HCT116 (cell line): Measurements from ENCODE around the gene UPK3BL2. TPM values are rescaled to one million over a fixed set of nuclear protein-coding genes. Genes with fewer than 3 reads are reported as not detected.
"Not testable (repeated sequence)": the region's sequence is repeated elsewhere in the genome, so short reads cannot be mapped to it uniquely, and the experiment has no call there.

Source experiments
- ATAC-seq: fragments of 200-7000 bp; cut with Tn5 transposase; 2 replicates; pipeline ENCODE4 v1.9.1; 2020; ENCODE audit warnings: mild to moderate bottlenecking, moderate library complexity
- BruUV-seq: library from RNA; stranded (reverse); fragments of 400-500 nt; replicated peaks from 2 replicates; lab custom pipeline; 2021; lab: Mats Ljungman, UMichigan
- CTCF ChIA-PET: fragments of 300-600 bp; sonication (Branson Sonifier 250); formaldehyde crosslinking; loops from one replicate; lab custom pipeline; 2021; ENCODE audit warnings: antibody characterized with exemption; lab: Charles Lee
- POLR2A ChIA-PET: fragments of 300-600, 350-600 bp; sonication (Branson Sonifier 250); formaldehyde crosslinking; loops from one replicate; lab custom pipeline; 2021; ENCODE audit warnings: antibody characterized with exemption; lab: Charles Lee
- RAD21 ChIA-PET, 2 experiments: fragments of 300-600 bp; sonication (Branson Sonifier 250); formaldehyde crosslinking; loops; one replicate each; lab custom pipeline; 2023; ENCODE audit warnings: low total read pairs in 2 of 2; ENCODE audit not compliant: uncharacterized antibody in 2 of 2, unreplicated experiment in 2 of 2, low non-redundant PET in 1 of 2; lab: Charles Lee
- DNase-seq: peaks from one replicate; pipeline ENCODE4 v3.0.0-alpha.2; 2010; ENCODE audit warnings: low read depth, low spot score
- H2AFZ ChIP-seq: fragments of 200-600 bp; shearing (Covaris generic), sonication (generic); 2 replicates; pipeline ENCODE4 v1.6.1; 2017; ENCODE audit warnings: low read depth, mixed run types, mixed read lengths, antibody characterized with exemption, low read length; ENCODE audit not compliant: poor library complexity, severe bottlenecking
- H3K27ac ChIP-seq: 2 replicates; pipeline ENCODE4 v1.5.1; 2012; ENCODE audit warnings: low read depth, low read length
- H3K27me3 ChIP-seq: fragments of 200-600 bp; sonication (generic); 2 replicates; pipeline ENCODE4 v1.6.1; 2016; ENCODE audit warnings: mixed run types, low read length, mixed read lengths; ENCODE audit not compliant: insufficient read depth
- H3K36me3 ChIP-seq, 2 experiments: fragments of 200-500 bp in 1 of 2; fragments of 200-600 bp in 1 of 2; sonication (Bioruptor generic) in 1 of 2; sonication (generic) in 1 of 2; 2 replicates each; pipeline versions ENCODE4 v1.5.1 to v1.6.1; 2014 to 2016; ENCODE audit warnings: low read length in 2 of 2, inconsistent platforms in 1 of 2, mixed read lengths in 1 of 2, mixed run types in 1 of 2; ENCODE audit not compliant: insufficient read depth in 2 of 2, control insufficient read depth in 1 of 2
- H3K4me1 ChIP-seq, 2 experiments: fragments of 200-600 bp in 1 of 2; sonication (generic) in 1 of 2; 2 replicates each; pipeline versions ENCODE4 v1.5.1 to v1.6.1; 2012 to 2017; ENCODE audit warnings: low read length in 2 of 2, inconsistent platforms in 1 of 2, mild to moderate bottlenecking in 1 of 2, mixed read lengths in 1 of 2, mixed run types in 1 of 2, moderate library complexity in 1 of 2; ENCODE audit not compliant: insufficient read depth in 2 of 2, control insufficient read depth in 1 of 2
- H3K4me2 ChIP-seq: fragments of 200-600 bp; sonication (generic); 2 replicates; pipeline ENCODE4 v1.6.1; 2017; ENCODE audit warnings: mixed run types, low read length, mixed read lengths
- H3K4me3 ChIP-seq, 2 experiments: fragments of 200-600 bp in 1 of 2; sonication (generic) in 1 of 2; replicated peaks in 1 of 2; 2 replicates each; pipeline ENCODE4 v1.5.1; 2011 to 2016; ENCODE audit warnings: low read length in 2 of 2, control low read depth in 1 of 2, low read depth in 1 of 2, mild to moderate bottlenecking in 1 of 2, mixed read lengths in 1 of 2, mixed run types in 1 of 2
- H3K79me2 ChIP-seq: fragments of 200-600 bp; sonication (generic); 2 replicates; pipeline ENCODE4 v1.6.1; 2017; ENCODE audit warnings: mild to moderate bottlenecking, mixed run types, low read length, moderate library complexity, mixed read lengths; ENCODE audit not compliant: insufficient read depth
- H3K9ac ChIP-seq: fragments of 200-600 bp; sonication (generic); 2 replicates; pipeline ENCODE4 v1.6.1; 2016; ENCODE audit warnings: low read length, mixed read lengths
- H3K9me2 ChIP-seq: fragments of 200-600 bp; sonication (generic), shearing (Covaris generic); 2 replicates; pipeline ENCODE4 v1.6.1; 2017; ENCODE audit warnings: mixed run types, mild to moderate bottlenecking, moderate library complexity; ENCODE audit not compliant: insufficient read depth
- H3K9me3 ChIP-seq, 2 experiments: fragments of 200-500 bp in 1 of 2; fragments of 200-600 bp in 1 of 2; sonication (Bioruptor generic) in 1 of 2; sonication (generic) in 1 of 2; 2 replicates each; pipeline ENCODE4 v1.6.1; 2014 to 2017; ENCODE audit warnings: low read length in 2 of 2, mixed read lengths in 2 of 2, inconsistent platforms in 1 of 2, low read depth in 1 of 2, mild to moderate bottlenecking in 1 of 2, mixed run types in 1 of 2, moderate library complexity in 1 of 2; ENCODE audit not compliant: control insufficient read depth in 1 of 2, insufficient read depth in 1 of 2
- H4K20me1 ChIP-seq: fragments of 200-600 bp; sonication (generic), shearing (Covaris generic); 2 replicates; pipeline ENCODE4 v1.6.1; 2017; ENCODE audit warnings: mixed run types, mild to moderate bottlenecking, moderate library complexity; ENCODE audit not compliant: insufficient read depth
- intact Hi-C: fragments of 100-400 bp; cut with micrococcal nuclease; formaldehyde crosslinking; loops from 2 replicates; pipeline ENCODE4 v1.10.0; 2022
- total RNA-seq: library from RNA; stranded (reverse); gene quantifications from one replicate; pipeline ENCODE4 v1.2.1, GENCODE V29; 2021; ENCODE audit not compliant: unreplicated experiment

Gene UPK3BL2
- total RNA-seq, 1 experiment from 2014 or later: 7.0 TPM

- CTCF ChIA-PET, POLR2A ChIA-PET, H3K9me3 ChIP-seq, DNase-seq, H3K79me2 ChIP-seq, intact Hi-C loops, H3K9me2 ChIP-seq, RAD21 ChIA-PET, H3K4me3 ChIP-seq, H4K20me1 ChIP-seq, H3K9ac ChIP-seq, H3K36me3 ChIP-seq, H3K27me3 ChIP-seq, H3K4me2 ChIP-seq, H3K27ac ChIP-seq, ATAC-seq, H2AFZ ChIP-seq, H3K4me1 ChIP-seq: not testable (repeated sequence)
- BruUV-seq: TSS peak; percentile 40
Measured at GRCh38 chr7:102550808-102551422, 7.4 kb upstream of the UPK3BL2 start, which contains the start of gene SPDYE2. Gene SPDYE2, plus strand, starts transcription at chr7:102551226. Its CDS starts 2,030 bp downstream, at chr7:102553256.

GRCh38 chr7:102546353-102546752 lies 2.9 kb upstream of the UPK3BL2 start:
- ATAC-seq: peak; percentile 75
- H2AFZ ChIP-seq, RAD21 ChIA-PET, POLR2A ChIA-PET, H3K9ac ChIP-seq, H3K27me3 ChIP-seq, H3K9me3 ChIP-seq, H3K27ac ChIP-seq, H3K36me3 ChIP-seq, H4K20me1 ChIP-seq, H3K79me2 ChIP-seq, H3K4me3 ChIP-seq, BruUV-seq, CTCF ChIA-PET, H3K4me1 ChIP-seq, DNase-seq, H3K9me2 ChIP-seq, H3K4me2 ChIP-seq, intact Hi-C loops: not testable (repeated sequence)

- H4K20me1 ChIP-seq, H3K36me3 ChIP-seq, H3K9me3 ChIP-seq, H3K9me2 ChIP-seq, CTCF ChIA-PET, BruUV-seq, RAD21 ChIA-PET, H3K9ac ChIP-seq, H3K27ac ChIP-seq, POLR2A ChIA-PET, H3K4me2 ChIP-seq, H3K4me3 ChIP-seq, H3K27me3 ChIP-seq, H3K79me2 ChIP-seq, intact Hi-C loops, H3K4me1 ChIP-seq, H2AFZ ChIP-seq, ATAC-seq, DNase-seq: not testable (repeated sequence)
Measured at GRCh38 chr7:102545288-102545687, 1.8 kb upstream of the UPK3BL2 start.

GRCh38 chr7:102544372-102544771 lies 876 bp upstream of the UPK3BL2 start:
- intact Hi-C loops, H3K4me3 ChIP-seq, H3K9me3 ChIP-seq, H3K79me2 ChIP-seq, H2AFZ ChIP-seq, DNase-seq, H3K9me2 ChIP-seq, ATAC-seq, H3K27ac ChIP-seq, POLR2A ChIA-PET, H3K36me3 ChIP-seq, H3K4me2 ChIP-seq, H3K27me3 ChIP-seq, H4K20me1 ChIP-seq, H3K4me1 ChIP-seq, BruUV-seq, H3K9ac ChIP-seq, RAD21 ChIA-PET, CTCF ChIA-PET: not testable (repeated sequence)
